DOHH2 (cell line): Measurements from ENCODE around the gene NPTN.

Experiments
- EZH2phosphoT487 ChIP-seq: fragments of 200-600 bp; sonication (generic); IDR thresholded peaks from 2 replicates; pipeline ENCODE4 v1.6.1; 2017; ENCODE audit warnings: borderline replicate concordance, mild to moderate bottlenecking, antibody characterized with exemption, low read length, moderate library complexity, mixed read lengths
- TF ChIP-seq, protein P1 (sequence below): fragments of 200-600 bp; sonication (generic); IDR thresholded peaks from one replicate; pipeline ENCODE4 v1.5.1; 2014; ENCODE audit warnings: antibody characterized with exemption, mild to moderate bottlenecking, low read depth, low read length; ENCODE audit not compliant: poor library complexity, severe bottlenecking

DNA sequence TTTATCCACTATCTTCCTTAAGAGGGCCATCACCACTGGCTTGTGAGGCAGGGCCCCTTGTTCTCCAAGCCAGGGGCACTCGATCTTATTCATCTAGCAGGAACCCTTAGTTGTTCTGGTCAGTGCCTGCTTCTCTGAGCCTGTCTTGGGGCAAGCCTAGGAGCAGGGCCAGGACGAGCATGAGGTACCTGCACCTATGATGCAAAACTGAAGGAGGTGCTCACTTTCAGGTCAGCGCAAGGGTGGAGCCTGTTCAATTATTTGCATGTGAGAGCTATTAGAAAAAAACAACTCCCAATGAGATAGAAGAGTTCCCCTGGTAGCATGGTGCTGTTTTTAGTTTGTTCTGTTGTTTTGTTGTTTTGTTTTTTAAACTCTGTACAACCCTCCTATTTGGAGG lies 46.0 kb upstream of the NPTN start:
- TF ChIP-seq, protein P1, sequence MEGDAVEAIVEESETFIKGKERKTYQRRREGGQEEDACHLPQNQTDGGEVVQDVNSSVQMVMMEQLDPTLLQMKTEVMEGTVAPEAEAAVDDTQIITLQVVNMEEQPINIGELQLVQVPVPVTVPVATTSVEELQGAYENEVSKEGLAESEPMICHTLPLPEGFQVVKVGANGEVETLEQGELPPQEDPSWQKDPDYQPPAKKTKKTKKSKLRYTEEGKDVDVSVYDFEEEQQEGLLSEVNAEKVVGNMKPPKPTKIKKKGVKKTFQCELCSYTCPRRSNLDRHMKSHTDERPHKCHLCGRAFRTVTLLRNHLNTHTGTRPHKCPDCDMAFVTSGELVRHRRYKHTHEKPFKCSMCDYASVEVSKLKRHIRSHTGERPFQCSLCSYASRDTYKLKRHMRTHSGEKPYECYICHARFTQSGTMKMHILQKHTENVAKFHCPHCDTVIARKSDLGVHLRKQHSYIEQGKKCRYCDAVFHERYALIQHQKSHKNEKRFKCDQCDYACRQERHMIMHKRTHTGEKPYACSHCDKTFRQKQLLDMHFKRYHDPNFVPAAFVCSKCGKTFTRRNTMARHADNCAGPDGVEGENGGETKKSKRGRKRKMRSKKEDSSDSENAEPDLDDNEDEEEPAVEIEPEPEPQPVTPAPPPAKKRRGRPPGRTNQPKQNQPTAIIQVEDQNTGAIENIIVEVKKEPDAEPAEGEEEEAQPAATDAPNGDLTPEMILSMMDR, result no peak
- TF ChIP-seq EZH2phosphoT487, result no peak
